Osteocyte (in vitro differentiated cells): Measurements from ENCODE around the gene PARN. TPM values are rescaled to one million over a fixed set of nuclear protein-coding genes. Genes with fewer than 3 reads are reported as not detected.
A peak's percentile ranks its signal among the peaks of the same experiment; 100 is the strongest.
"Not testable (repeated sequence)": the region's sequence is repeated elsewhere in the genome, so short reads cannot be mapped to it uniquely, and the experiment has no call there.

ENCODE experiments used
- DNase-seq: peaks from one replicate; pipeline ENCODE4 v3.0.0; 2021; ENCODE audit warnings: mixed read lengths; ENCODE audit not compliant: unreplicated experiment; ENCODE audit errors: extremely low spot score
- H3K27ac Mint-ChIP-seq: one replicate; pipeline ENCODE4 v1.8.0; 2021; ENCODE audit warnings: mild to moderate bottlenecking, mixed read lengths; ENCODE audit not compliant: unreplicated experiment
- H3K27me3 Mint-ChIP-seq: one replicate; pipeline ENCODE4 v1.8.0; 2021; ENCODE audit warnings: mixed read lengths; ENCODE audit not compliant: unreplicated experiment
- H3K36me3 Mint-ChIP-seq: one replicate; pipeline ENCODE4 v1.8.0; 2021; ENCODE audit warnings: mixed read lengths; ENCODE audit not compliant: unreplicated experiment
- H3K4me1 Mint-ChIP-seq: one replicate; pipeline ENCODE4 v1.8.0; 2021; ENCODE audit warnings: mixed read lengths; ENCODE audit not compliant: unreplicated experiment
- H3K4me3 Mint-ChIP-seq: one replicate; pipeline ENCODE4 v1.8.0; 2021; ENCODE audit warnings: mild to moderate bottlenecking, moderate library complexity, mixed read lengths; ENCODE audit not compliant: unreplicated experiment
- H3K9me3 Mint-ChIP-seq: one replicate; pipeline ENCODE4 v1.8.0; 2021; ENCODE audit warnings: mixed read lengths; ENCODE audit not compliant: unreplicated experiment
- CTCF ChIP-seq: fragments of 200-600 bp; sonication (generic); IDR thresholded peaks from 2 replicates; pipeline ENCODE4 v1.5.0; 2021; ENCODE audit warnings: antibody characterized with exemption, mild to moderate bottlenecking, moderate library complexity
- total RNA-seq: library from RNA; stranded (reverse); gene quantifications from 2 replicates; pipeline ENCODE4 v1.2.1, GENCODE V29; 2021

Gene PARN
- total RNA-seq, 1 donor from 2014 or later = 34.2 TPM

GRCh38 chr16:14640538-14640937, 10.5 kb upstream of the PARN start:
- H3K36me3 Mint-ChIP-seq = peaks cover 12% of the 10 kb centered on the region
- H3K4me1 Mint-ChIP-seq = peaks cover 17% of the 10 kb centered on the region
- H3K27me3 Mint-ChIP-seq = no peaks in the 10 kb centered on the region
- H3K4me3 Mint-ChIP-seq = no peak overlapping the region
- no peak for DNase-seq
- no peak for TF ChIP-seq CTCF
- H3K27ac Mint-ChIP-seq = no peak overlapping the region
- no peaks in the 10 kb centered on the region for H3K9me3 Mint-ChIP-seq

- not testable (repeated sequence) for H3K27ac Mint-ChIP-seq, H3K27me3 Mint-ChIP-seq, H3K4me3 Mint-ChIP-seq, DNase-seq, H3K9me3 Mint-ChIP-seq, H3K36me3 Mint-ChIP-seq
- peaks cover 34% of the 10 kb centered on the region for H3K4me1 Mint-ChIP-seq
Measured at GRCh38 chr16:14636951-14637240, 6.8 kb upstream of the PARN start.

- H3K4me3 Mint-ChIP-seq, H3K9me3 Mint-ChIP-seq, H3K36me3 Mint-ChIP-seq, H3K27me3 Mint-ChIP-seq, DNase-seq: not testable (repeated sequence)
- peaks cover 37% of the 10 kb centered on the region for H3K4me1 Mint-ChIP-seq
- H3K27ac Mint-ChIP-seq = peak overlapping the region; percentile 36
Measured at GRCh38 chr16:14636179-14636950, 6.3 kb upstream of the PARN start.

- no peaks in the 10 kb centered on the region for H3K27me3 Mint-ChIP-seq
- H3K27ac Mint-ChIP-seq = peak overlapping the region; percentile 36
- no peaks in the 10 kb centered on the region for H3K9me3 Mint-ChIP-seq
- no peak for TF ChIP-seq CTCF
- H3K36me3 Mint-ChIP-seq = peaks cover 6% of the 10 kb centered on the region
- DNase-seq = no peak
- H3K4me1 Mint-ChIP-seq = peaks cover 37% of the 10 kb centered on the region
- no peak overlapping the region for H3K4me3 Mint-ChIP-seq
Measured at GRCh38 chr16:14635395-14636165, 5.5 kb upstream of the PARN start.

- Mint-ChIP-seq H3K9me3 (no peaks in the 10 kb centered on the region), H3K4me1 (peaks cover 43% of the 10 kb centered on the region), H3K4me3 (peak overlapping the region; percentile 100), H3K27me3 (no peaks in the 10 kb centered on the region), H3K27ac (peak overlapping the region; percentile 98), H3K36me3 (peaks cover 4% of the 10 kb centered on the region)
- TF ChIP-seq CTCF = no peak
- no peak for DNase-seq
Measured at GRCh38 chr16:14634389-14634725, 4.3 kb upstream of the PARN start.
